ENCODE results near the gene SLC10A7. TPM values are rescaled to one million over a fixed set of nuclear protein-coding genes. Genes with fewer than 3 reads are reported as not detected.

The SLC10A7 gene
- total and polyA plus RNA-seq, 9 donors = 4.0 to 12.4 (median 9.7) TPM

DNA sequence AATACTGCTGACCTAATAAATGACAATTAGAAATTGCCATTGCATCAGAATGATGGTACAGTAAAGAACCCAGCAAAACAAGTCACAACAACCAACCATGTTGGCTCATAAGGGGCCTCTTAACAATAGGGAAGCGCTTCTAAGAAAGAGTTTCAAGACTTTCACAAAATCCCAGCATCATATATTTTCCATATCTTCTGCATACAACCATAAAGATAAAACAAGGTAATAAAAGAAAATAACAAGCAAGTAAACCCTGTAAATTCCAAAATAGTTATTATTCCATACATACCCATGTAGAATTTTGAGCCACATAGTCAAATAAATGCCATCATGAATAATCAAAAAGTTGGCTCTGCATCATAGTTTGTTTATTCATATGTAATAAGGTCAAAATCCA, 8.2 kb downstream of the SLC10A7 start:
- Histone ChIP-seq H3K27me3 (no peaks in the 10 kb centered on the region), H3K4me1 (ENCODE audit: insufficient read depth) (no peaks in the 10 kb centered on the region), H3K36me3 (no peaks in the 10 kb centered on the region), H3K27ac (no peak overlapping the region), H3K4me3 (no peak overlapping the region), H3K9me3 (no peaks in the 10 kb centered on the region)
- TF ChIP-seq EP300 (IDR thresholded peaks at IDR 0.05) (no peak), POLR2A (IDR thresholded peaks at IDR 0.05) (no peak)
- TF ChIP-seq, protein P1, sequence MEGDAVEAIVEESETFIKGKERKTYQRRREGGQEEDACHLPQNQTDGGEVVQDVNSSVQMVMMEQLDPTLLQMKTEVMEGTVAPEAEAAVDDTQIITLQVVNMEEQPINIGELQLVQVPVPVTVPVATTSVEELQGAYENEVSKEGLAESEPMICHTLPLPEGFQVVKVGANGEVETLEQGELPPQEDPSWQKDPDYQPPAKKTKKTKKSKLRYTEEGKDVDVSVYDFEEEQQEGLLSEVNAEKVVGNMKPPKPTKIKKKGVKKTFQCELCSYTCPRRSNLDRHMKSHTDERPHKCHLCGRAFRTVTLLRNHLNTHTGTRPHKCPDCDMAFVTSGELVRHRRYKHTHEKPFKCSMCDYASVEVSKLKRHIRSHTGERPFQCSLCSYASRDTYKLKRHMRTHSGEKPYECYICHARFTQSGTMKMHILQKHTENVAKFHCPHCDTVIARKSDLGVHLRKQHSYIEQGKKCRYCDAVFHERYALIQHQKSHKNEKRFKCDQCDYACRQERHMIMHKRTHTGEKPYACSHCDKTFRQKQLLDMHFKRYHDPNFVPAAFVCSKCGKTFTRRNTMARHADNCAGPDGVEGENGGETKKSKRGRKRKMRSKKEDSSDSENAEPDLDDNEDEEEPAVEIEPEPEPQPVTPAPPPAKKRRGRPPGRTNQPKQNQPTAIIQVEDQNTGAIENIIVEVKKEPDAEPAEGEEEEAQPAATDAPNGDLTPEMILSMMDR (IDR thresholded peaks at IDR 0.05) = no peak
- no peak for DNase-seq
- 97 to 98% (median 98%) methylated on average over 1 of the region's 1 CpG for WGBS, 3 donors
- intact Hi-C loops (cut with DNase I) = no loop called here

DNA sequence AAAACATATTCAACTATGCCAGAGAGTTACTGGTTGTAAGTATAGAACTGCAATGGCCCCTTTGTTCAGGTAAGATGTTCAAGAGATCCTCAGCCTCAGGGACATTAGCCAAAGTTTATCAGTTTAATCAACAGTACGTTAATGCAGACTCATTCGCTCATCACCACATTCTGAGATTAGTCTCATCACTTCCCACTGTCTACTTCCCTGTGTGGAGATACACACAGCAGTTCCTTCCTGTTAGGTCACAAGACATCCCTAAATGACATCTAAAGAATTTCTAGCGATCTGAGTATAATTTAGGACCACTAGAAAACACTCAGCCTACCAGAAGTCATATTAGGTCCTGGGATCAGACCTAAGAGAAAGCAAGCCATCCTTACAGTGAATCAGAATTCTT, 10.4 kb downstream of the SLC10A7 start:
- Histone ChIP-seq H3K27me3 (no peaks in the 10 kb centered on the region), H3K9me3 (no peaks in the 10 kb centered on the region), H3K4me3 (no peak overlapping the region), H3K4me1 (ENCODE audit: insufficient read depth) (no peaks in the 10 kb centered on the region), H3K36me3 (no peaks in the 10 kb centered on the region), H3K27ac (no peak overlapping the region)
- intact Hi-C loops (cut with DNase I) = no loop called here
- no peak for TF ChIP-seq POLR2A (IDR thresholded peaks at IDR 0.05)
- TF ChIP-seq, protein P1 (IDR thresholded peaks at IDR 0.05) = no peak
- TF ChIP-seq EP300 (IDR thresholded peaks at IDR 0.05) = no peak
- no peak for DNase-seq
- WGBS, 3 donors = 64 to 77% (median 68%) methylated on average over 3 of the region's 3 CpGs

DNA sequence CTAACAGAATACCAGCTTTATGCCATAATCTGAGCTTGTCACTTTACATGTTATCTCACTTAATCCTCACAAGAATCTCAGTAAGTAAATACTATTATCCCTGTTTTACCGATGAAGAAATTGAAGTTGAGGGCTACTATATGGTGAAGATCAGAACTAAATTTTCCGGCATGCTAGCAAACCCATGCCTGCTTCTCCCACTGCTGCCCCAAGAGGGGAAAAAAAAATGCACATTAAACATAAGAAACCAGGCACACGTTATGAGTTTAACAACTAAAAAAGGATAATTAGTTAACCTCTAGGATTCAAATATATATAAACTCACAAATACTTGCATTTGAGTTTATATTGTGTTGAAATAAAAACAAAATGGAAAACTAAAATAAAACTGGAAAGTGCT, 10.8 kb downstream of the SLC10A7 start:
- WGBS, 3 donors = 74 to 76% (median 75%) methylated on average over 3 of the region's 3 CpGs

DNA sequence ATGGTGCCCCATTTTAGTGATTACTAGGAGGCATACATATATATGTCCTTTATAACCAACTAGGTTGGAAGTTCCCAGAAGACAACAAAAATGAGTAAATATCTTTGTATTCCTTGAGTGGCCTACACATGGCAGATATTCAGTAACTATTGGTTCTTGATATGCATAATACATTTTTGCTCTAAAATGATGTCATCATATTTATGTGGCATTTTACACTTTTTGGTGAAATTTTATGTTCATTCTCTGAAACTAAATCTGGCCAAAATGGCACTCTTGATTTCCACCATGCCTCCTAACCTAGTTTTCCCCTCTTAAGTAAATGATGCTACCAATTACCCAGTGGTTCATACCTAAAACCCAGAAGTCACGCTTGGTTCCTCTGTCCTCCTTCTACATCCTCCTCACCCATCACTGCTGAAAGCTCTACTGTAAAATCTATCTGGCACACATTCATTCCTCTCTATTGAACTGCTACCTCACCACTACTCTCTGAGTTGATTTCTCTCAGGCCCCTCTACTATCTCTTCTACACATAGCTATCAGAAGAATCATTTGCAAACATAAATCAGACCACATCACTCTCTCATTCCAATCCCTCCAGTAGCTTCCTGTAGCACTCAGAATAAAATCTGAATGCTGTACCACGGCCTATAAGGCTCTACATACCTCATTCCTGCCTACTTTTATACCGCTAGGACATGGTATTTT, 13.4 kb downstream of the SLC10A7 start:
- Histone ChIP-seq H3K27me3 (no peaks in the 10 kb centered on the region), H3K36me3 (no peaks in the 10 kb centered on the region), H3K4me1 (ENCODE audit: insufficient read depth) (no peaks in the 10 kb centered on the region), H3K4me3 (no peak overlapping the region), H3K27ac (no peak overlapping the region), H3K9me3 (no peaks in the 10 kb centered on the region)
- WGBS, 3 donors = 90 to 99% (median 97%) methylated on average over 3 of the region's 3 CpGs
- intact Hi-C loops (cut with DNase I) = no loop called here
- no peak for DNase-seq
- TF ChIP-seq POLR2A (IDR thresholded peaks at IDR 0.05) = no peak

More for the DNA sequence above, 10.8 kb downstream of the SLC10A7 start:
- H3K27ac ChIP-seq = no peak overlapping the region
- H3K4me1 ChIP-seq (ENCODE audit: insufficient read depth) = no peaks in the 10 kb centered on the region
- no peak for DNase-seq
- TF ChIP-seq, protein P1 (IDR thresholded peaks at IDR 0.05) = no peak
- TF ChIP-seq POLR2A (IDR thresholded peaks at IDR 0.05) = no peak
- no peak for TF ChIP-seq EP300 (IDR thresholded peaks at IDR 0.05)
- intact Hi-C loops (cut with DNase I) = no loop called here
- H3K9me3 ChIP-seq = no peaks in the 10 kb centered on the region
- no peaks in the 10 kb centered on the region for H3K36me3 ChIP-seq
- no peak overlapping the region for H3K4me3 ChIP-seq
- H3K27me3 ChIP-seq = no peaks in the 10 kb centered on the region

DNA sequence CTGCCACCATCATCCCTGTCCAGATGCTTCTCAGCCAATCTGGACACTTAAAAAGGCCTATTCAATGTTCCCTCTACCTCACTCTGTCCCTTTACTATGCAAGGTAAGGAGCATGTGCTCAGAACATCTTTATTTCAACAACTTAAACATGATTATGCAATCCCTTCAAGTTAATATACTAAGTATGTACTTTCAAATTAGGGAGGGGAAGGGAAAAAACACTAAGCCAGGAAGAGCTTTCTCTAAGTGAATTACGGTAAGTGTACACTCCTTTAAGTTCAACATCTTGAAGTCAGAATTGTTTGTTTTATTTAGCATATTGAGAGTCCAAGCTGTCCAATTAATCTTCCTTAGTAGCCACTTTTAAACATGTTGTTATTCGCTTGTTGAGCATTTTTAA, 14.1 kb downstream of the SLC10A7 start:
- H3K27ac ChIP-seq = no peak overlapping the region
- H3K4me3 ChIP-seq = no peak overlapping the region
- H3K9me3 ChIP-seq = no peaks in the 10 kb centered on the region
- TF ChIP-seq POLR2A (IDR thresholded peaks at IDR 0.05) (no peak), EP300 (IDR thresholded peaks at IDR 0.05) (no peak)
- TF ChIP-seq, protein P1 (IDR thresholded peaks at IDR 0.05) = no peak
- intact Hi-C loops (cut with DNase I) = no loop called here
- no peaks in the 10 kb centered on the region for H3K27me3 ChIP-seq
- DNase-seq = no peak
- H3K36me3 ChIP-seq = no peaks in the 10 kb centered on the region
- WGBS, 3 donors = 95 to 99% (median 96%) methylated on average over 2 of the region's 2 CpGs
- H3K4me1 ChIP-seq (ENCODE audit: insufficient read depth) = no peaks in the 10 kb centered on the region

Data from ovary (tissue), 9 donors.